Retinal pigment epithelial cell (primary cell): ENCODE data around the gene BAIAP2L2.

Source experiments
- DNase-seq: peaks from one replicate; pipeline ENCODE4 v3.0.0-alpha.2; 2010; ENCODE audit warnings: low read depth
- H3K4me3 ChIP-seq: 2 replicates; pipeline ENCODE4 v1.5.1; 2011; ENCODE audit warnings: mild to moderate bottlenecking, low read length, control low read depth, moderate library complexity
- CTCF ChIP-seq: conservative IDR thresholded peaks from 2 replicates; pipeline ENCODE4 v1.5.1; 2011; ENCODE audit warnings: low read depth, low read length, control low read depth, inconsistent platforms

BAIAP2L2 gene

DNA sequence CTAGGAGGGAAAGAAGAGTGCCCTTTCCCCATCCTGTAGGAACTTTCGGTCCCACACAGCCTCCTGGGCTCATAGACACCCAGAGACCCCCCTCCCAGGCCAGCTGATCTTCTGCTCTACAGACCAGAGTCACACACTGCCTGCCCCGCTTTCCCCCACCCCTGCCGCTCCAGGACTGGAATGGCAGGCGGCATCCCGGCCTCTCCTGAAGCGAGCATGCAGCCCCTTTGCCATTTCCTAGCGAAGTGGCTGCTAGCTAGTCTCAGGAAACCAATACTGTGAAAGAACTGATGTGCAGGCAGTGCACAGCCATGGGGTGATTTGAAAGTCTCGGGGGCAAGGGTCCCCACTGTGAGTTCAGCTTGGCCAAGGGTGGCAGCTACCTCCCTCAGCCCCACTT is 44.9 kb downstream of the BAIAP2L2 start:
- H3K4me3 ChIP-seq, result no peak overlapping the region
- no peak for DNase-seq
- no peak for TF ChIP-seq CTCF

DNA sequence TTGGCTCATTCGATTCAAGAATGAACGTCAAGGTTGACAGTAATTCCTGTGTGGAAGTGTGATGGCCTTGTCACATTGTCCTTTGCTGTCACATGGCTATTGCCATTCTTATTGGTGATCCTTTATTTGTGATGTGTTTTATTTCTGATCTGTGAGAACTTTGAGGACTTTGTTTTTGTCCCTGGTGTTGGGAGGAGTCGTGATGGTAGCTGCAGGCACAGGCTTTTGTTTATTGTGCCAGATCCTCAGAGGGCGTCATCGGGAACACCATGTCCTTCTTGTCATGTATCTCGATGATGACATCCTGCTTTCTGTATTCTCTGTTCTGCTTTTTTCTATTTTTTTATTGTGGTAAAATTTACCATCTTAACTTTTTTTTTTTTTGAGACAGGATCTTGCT is 47.7 kb downstream of the BAIAP2L2 start:
- H3K4me3 ChIP-seq, result no peak overlapping the region
- TF ChIP-seq CTCF, result no peak
- DNase-seq, result no peak

GRCh38 chr22:38056969-38057891 is 53.3 kb downstream of the BAIAP2L2 start, which contains the start of gene PICK1:
PICK1 (plus strand) TSS chr22:38057404; CDS start chr22:38057810, 406 bp downstream.
- no peak for TF ChIP-seq CTCF
- H3K4me3 ChIP-seq, result peak within 1 kb of the TSS; percentile 79
- DNase-seq, result peak; percentile 84

GRCh38 chr22:38051900-38052862 is 58.3 kb downstream of the BAIAP2L2 start:
- no peak overlapping the region for H3K4me3 ChIP-seq
- TF ChIP-seq CTCF, result peak; percentile 80
- no peak for DNase-seq

GRCh38 chr22:38051261-38051660 is 59.2 kb downstream of the BAIAP2L2 start:
- DNase-seq, result no peak
- no peak for TF ChIP-seq CTCF
- no peak overlapping the region for H3K4me3 ChIP-seq

- DNase-seq, result no peak
- H3K4me3 ChIP-seq, result no peak overlapping the region
- TF ChIP-seq CTCF, result no peak
Measured at GRCh38 chr22:38050720-38051119, 59.8 kb downstream of the BAIAP2L2 start.
